Measurements from ENCODE around the gene ZNF608.

ZNF608 gene, protein sequence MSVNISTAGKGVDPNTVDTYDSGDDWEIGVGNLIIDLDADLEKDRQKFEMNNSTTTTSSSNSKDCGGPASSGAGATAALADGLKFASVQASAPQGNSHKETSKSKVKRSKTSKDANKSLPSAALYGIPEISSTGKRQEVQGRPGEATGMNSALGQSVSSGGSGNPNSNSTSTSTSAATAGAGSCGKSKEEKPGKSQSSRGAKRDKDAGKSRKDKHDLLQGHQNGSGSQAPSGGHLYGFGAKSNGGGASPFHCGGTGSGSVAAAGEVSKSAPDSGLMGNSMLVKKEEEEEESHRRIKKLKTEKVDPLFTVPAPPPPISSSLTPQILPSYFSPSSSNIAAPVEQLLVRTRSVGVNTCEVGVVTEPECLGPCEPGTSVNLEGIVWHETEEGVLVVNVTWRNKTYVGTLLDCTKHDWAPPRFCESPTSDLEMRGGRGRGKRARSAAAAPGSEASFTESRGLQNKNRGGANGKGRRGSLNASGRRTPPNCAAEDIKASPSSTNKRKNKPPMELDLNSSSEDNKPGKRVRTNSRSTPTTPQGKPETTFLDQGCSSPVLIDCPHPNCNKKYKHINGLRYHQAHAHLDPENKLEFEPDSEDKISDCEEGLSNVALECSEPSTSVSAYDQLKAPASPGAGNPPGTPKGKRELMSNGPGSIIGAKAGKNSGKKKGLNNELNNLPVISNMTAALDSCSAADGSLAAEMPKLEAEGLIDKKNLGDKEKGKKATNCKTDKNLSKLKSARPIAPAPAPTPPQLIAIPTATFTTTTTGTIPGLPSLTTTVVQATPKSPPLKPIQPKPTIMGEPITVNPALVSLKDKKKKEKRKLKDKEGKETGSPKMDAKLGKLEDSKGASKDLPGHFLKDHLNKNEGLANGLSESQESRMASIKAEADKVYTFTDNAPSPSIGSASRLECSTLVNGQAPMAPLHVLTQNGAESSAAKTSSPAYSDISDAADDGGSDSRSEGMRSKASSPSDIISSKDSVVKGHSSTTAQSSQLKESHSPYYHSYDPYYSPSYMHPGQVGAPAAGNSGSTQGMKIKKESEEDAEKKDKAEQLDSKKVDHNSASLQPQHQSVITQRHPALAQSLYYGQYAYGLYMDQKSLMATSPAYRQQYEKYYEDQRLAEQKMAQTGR (N-terminal part only)

DNA sequence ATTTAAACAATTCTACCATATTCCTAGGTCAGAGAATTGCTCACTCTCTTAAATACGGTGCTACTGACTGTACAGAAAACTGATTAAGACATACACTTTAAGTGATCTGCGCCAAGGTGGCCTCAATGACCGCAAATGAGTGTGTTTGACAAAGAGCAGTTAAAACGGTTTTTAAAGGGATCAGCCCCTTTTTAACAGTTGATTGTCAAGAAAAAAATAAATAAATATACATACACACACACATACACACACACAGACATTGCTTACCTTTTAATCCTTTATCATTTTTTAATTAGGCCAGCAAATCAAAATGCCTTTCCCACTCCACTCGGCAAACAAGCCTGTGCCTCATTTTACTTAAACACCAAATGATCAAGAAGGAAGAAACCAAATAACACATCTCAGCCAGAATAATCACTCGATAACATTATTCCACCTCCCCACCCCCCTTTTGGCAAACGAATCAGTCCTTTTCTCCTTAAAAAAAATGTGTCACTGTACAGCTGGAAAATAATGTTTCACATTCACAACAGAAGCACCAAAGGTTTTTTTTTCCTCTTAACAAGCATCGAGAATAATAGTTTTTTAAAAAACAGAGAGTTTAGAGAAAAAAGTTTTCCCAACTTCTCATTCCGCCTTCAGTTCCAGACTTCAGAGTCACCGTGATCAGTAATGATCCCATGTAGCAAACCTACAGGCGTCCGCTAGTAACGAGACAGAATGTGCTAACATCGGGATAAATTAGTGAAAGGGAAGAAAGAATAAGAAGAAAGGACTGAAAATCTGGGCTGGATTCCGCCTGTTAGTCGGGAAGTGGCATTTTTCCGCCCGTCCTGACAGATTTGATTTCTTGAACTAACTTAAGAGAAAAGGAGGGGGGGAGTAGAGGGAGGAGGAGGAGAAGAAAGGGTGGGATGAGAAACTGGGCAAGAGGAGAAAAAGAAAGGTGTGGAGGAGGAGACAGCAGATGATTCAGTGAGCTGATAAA is at the start of gene ZNF608:
ZNF608 (minus strand) TSS at position 712 of the 988 bp plus-strand sequence. CDS start 1,650 bp downstream, outside the sequence.
- TF ChIP-seq, protein P1, sequence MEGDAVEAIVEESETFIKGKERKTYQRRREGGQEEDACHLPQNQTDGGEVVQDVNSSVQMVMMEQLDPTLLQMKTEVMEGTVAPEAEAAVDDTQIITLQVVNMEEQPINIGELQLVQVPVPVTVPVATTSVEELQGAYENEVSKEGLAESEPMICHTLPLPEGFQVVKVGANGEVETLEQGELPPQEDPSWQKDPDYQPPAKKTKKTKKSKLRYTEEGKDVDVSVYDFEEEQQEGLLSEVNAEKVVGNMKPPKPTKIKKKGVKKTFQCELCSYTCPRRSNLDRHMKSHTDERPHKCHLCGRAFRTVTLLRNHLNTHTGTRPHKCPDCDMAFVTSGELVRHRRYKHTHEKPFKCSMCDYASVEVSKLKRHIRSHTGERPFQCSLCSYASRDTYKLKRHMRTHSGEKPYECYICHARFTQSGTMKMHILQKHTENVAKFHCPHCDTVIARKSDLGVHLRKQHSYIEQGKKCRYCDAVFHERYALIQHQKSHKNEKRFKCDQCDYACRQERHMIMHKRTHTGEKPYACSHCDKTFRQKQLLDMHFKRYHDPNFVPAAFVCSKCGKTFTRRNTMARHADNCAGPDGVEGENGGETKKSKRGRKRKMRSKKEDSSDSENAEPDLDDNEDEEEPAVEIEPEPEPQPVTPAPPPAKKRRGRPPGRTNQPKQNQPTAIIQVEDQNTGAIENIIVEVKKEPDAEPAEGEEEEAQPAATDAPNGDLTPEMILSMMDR (IDR thresholded peaks at IDR 0.05; ENCODE audit: low read depth, low read length), result no peak
- DNase-seq, result peak; percentile 29
- Histone ChIP-seq H3K36me3 (peaks cover 8% of the 10 kb centered on the region), H3K4me3 (ENCODE audit: low read depth, low read length) (peak within 1 kb of the TSS; percentile 99), H3K27me3 (ENCODE audit: insufficient read depth, low read depth, severe bottlenecking) (no peaks in the 10 kb centered on the region), H3K9me3 (ENCODE audit: severe bottlenecking) (no peaks in the 10 kb centered on the region), H3K27ac (peak within 1 kb of the TSS; percentile 75)

DNA sequence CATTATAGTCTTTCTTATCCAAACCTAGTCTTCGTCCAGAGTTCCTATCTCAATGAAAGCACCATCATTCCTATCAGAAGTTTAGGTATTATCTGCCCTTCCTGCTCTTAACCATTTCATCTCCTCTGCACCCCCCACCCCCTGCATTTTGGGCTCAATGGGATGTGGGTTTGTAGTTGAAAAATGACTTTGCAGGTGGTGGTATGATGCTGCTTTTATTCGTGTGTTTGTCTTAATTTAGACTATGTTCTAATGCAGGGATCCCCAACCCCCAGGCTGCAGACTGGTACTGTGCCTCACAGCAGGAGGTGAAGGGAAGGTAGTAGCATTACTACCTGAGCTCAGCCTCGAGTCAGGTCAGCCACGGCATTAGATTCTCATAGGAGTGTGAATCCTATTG is 49.4 kb upstream of the ZNF608 start:
- TF ChIP-seq, protein P1 (IDR thresholded peaks at IDR 0.05; ENCODE audit: low read depth, low read length), result no peak
- Histone ChIP-seq H3K36me3 (no peaks in the 10 kb centered on the region), H3K9me3 (ENCODE audit: severe bottlenecking) (no peaks in the 10 kb centered on the region), H3K27me3 (ENCODE audit: insufficient read depth, low read depth, severe bottlenecking) (no peaks in the 10 kb centered on the region), H3K4me3 (ENCODE audit: low read depth, low read length) (no peak overlapping the region), H3K27ac (no peak overlapping the region)
- DNase-seq, result no peak

DNA sequence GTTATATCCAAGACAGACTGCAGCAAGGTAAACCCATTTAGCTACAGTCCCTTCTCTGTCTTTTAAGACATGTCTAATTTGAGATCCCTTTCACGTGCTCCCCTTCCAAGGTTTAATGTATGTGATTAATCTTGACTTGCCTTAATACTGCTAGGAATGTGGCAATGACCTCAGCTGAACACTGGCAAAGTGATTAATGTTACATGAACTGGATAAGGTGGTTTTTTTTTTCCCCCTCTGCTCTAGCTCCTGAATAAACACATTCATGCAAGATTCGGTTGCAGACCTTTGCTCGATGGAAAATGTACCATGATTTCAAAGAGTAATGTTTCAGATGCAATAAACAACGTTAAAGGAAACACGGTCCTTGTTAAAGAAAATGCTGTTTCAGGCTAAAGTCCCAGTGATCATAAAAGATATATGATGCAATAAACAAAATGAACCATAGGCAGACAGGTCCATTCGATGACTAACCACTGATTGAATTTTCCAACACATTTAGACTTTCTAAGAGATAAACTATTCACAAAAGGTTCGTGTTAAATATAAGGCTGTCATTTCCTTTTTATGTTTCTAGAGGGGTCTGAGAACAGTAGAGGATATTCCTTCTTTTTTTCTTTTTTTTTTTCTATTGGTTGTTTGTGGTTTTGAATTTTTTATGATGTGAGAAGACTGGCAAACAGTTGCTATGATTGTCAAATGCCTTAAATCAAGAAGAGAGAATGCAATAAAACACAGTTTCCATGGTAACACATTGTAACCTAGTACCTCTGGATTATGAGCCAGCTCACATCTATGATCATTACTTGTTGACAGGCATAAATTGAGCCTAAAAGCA is 44.7 kb upstream of the ZNF608 start:
- no peaks in the 10 kb centered on the region for H3K36me3 ChIP-seq
- TF ChIP-seq, protein P1 (IDR thresholded peaks at IDR 0.05; ENCODE audit: low read depth, low read length), result no peak
- H3K27me3 ChIP-seq (ENCODE audit: insufficient read depth, low read depth, severe bottlenecking), result no peaks in the 10 kb centered on the region
- no peak overlapping the region for H3K27ac ChIP-seq
- H3K9me3 ChIP-seq (ENCODE audit: severe bottlenecking), result no peaks in the 10 kb centered on the region
- H3K4me3 ChIP-seq (ENCODE audit: low read depth, low read length), result no peak overlapping the region
- peak; percentile 40 for DNase-seq

DNA sequence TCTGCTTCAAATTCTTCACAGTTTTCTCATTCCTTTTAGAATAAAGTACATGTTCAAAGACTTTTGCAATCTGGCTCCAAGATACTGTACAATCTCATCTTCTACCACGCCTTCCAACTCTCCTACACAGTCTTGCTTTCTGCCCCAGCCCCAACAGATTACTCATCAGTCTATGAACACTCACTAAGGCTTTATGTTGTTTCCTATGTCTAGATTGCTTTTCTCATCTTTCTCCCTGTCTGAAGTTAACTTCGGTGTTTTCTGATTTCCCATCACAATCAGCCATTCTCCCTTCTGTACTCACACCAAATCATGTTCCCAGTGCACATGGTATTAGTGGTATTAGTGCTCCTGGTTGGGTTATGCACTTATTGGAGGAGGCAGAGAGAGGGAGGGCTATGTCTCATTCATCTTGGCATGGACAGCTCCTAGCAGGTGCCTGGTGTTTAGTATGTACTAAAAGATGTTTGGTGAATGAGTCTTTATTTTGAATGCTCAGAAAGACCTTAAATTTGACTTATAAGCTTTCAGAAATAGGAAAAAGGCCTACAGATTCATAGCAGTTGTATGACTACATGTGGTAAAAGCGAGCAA is 44.0 kb upstream of the ZNF608 start:
- no peak overlapping the region for H3K4me3 ChIP-seq (ENCODE audit: low read depth, low read length)
- H3K27ac ChIP-seq, result no peak overlapping the region
- no peaks in the 10 kb centered on the region for H3K36me3 ChIP-seq
- no peaks in the 10 kb centered on the region for H3K9me3 ChIP-seq (ENCODE audit: severe bottlenecking)
- no peaks in the 10 kb centered on the region for H3K27me3 ChIP-seq (ENCODE audit: insufficient read depth, low read depth, severe bottlenecking)
- TF ChIP-seq, protein P1 (IDR thresholded peaks at IDR 0.05; ENCODE audit: low read depth, low read length), result no peak
- no peak for DNase-seq
